Astrocyte (in vitro differentiated cells and primary cell): ENCODE results near the gene MXRA7.

Experiments used
- CTCF ChIP-seq: IDR thresholded peaks from 2 replicates; pipeline ENCODE4 v1.5.1; 2011; ENCODE audit warnings: low read depth, mild to moderate bottlenecking, inconsistent platforms, low read length, moderate library complexity; ENCODE audit not compliant: insufficient read depth
- EZH2 ChIP-seq: IDR thresholded peaks from 2 replicates; pipeline ENCODE4 v1.6.1; 2012; ENCODE audit warnings: mild to moderate bottlenecking, low read length, inconsistent platforms; ENCODE audit not compliant: insufficient read depth

DNA sequence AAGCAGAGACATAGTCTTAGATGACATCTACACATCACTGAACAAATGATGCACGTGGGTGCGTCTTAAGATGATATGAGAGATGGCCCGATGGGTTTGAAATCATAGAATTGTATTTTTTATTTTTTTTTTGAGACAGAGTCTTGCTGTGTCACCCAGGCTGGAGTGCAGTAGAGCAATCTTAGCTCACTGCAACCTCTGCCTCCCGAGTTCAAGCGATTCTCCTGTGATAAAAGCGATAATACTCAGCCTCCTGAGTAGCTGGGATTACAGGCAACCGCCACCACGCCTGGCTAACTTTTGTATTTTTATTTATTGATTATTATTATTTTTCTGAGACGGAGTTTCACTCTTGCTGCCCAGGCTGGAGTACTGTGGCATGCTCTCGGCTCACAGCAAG is 72.5 kb downstream of the MXRA7 start:
- TF ChIP-seq CTCF (no peak), EZH2 (no peak)
